CD4-positive, alpha-beta T cell treated with Interferon alpha-2 for 1 hour (primary cell): Measurements from ENCODE around the gene AHSP.
"Not testable (repeated sequence)": the region's sequence is repeated elsewhere in the genome, so short reads cannot be mapped to it uniquely, and the experiment has no call there.

Experiments
- DNase-seq, 2 donors: peaks; one replicate each; pipeline ENCODE4 v3.0.0-alpha.2; 2020 to 2022

The AHSP gene

GRCh38 chr16:31527734-31528274 is at the start of gene AHSP:
Gene AHSP, plus strand, starts transcription at chr16:31527900. Its CDS starts 240 bp downstream, at chr16:31528140.
- DNase-seq = no peak

GRCh38 chr16:31478956-31479355 is 48.7 kb upstream of the AHSP start:
- DNase-seq = no peak

- no peak for DNase-seq
Measured at GRCh38 chr16:31479751-31480150, 47.9 kb upstream of the AHSP start.

GRCh38 chr16:31480851-31481536 is 46.7 kb upstream of the AHSP start:
- no peak for DNase-seq

- no peak for DNase-seq
Measured at GRCh38 chr16:31483081-31483480, 44.6 kb upstream of the AHSP start, which contains the start of gene SLC5A2. Gene SLC5A2, plus strand, starts transcription at chr16:31483123. Its CDS starts 14 bp downstream, at chr16:31483137.

GRCh38 chr16:31484048-31484447 is 43.7 kb upstream of the AHSP start:
- DNase-seq = not testable (repeated sequence)

GRCh38 chr16:31484491-31485171 is 43.1 kb upstream of the AHSP start:
- no peak for DNase-seq

GRCh38 chr16:31485571-31485970 is 42.1 kb upstream of the AHSP start:
- DNase-seq = no peak

GRCh38 chr16:31486045-31486444 is 41.7 kb upstream of the AHSP start:
- DNase-seq = no peak

- no peak for DNase-seq
Measured at GRCh38 chr16:31487071-31487719, 40.5 kb upstream of the AHSP start.

GRCh38 chr16:31487720-31488467 is 39.8 kb upstream of the AHSP start:
- peak; percentile 71 to 85 for DNase-seq

- DNase-seq = no peak
Measured at GRCh38 chr16:31488468-31489297, 39.0 kb upstream of the AHSP start.

- DNase-seq = no peak
Measured at GRCh38 chr16:31489298-31489564, 38.5 kb upstream of the AHSP start.

GRCh38 chr16:31489616-31490584 is 37.8 kb upstream of the AHSP start:
- DNase-seq = no peak

- no peak for DNase-seq
Measured at GRCh38 chr16:31491778-31492418, 35.8 kb upstream of the AHSP start.

- no peak for DNase-seq
Measured at GRCh38 chr16:31493506-31494125, 34.1 kb upstream of the AHSP start.

GRCh38 chr16:31496670-31497069 is 31.0 kb upstream of the AHSP start:
- DNase-seq = no peak

- no peak for DNase-seq
Measured at GRCh38 chr16:31498493-31498892, 29.2 kb upstream of the AHSP start.

- no peak for DNase-seq
Measured at GRCh38 chr16:31499928-31500327, 27.8 kb upstream of the AHSP start.
